HL-60 (cell line): Measurements from ENCODE around the gene GNL3.

Source experiments
- POLR2AphosphoS5 ChIP-seq: IDR thresholded peaks from 2 replicates; pipeline ENCODE4 v1.6.1; 2012; ENCODE audit warnings: low read depth
- TF ChIP-seq, protein P1 (sequence below): IDR thresholded peaks from one replicate; pipeline ENCODE4 v1.5.1; 2011; ENCODE audit warnings: low read length, control low read depth, inconsistent platforms; ENCODE audit not compliant: insufficient read depth
- TF ChIP-seq, protein P2 (sequence below): IDR thresholded peaks from 2 replicates; pipeline ENCODE4 v1.6.1; 2012; ENCODE audit warnings: low read depth; ENCODE audit not compliant: insufficient replicate concordance

DNA sequence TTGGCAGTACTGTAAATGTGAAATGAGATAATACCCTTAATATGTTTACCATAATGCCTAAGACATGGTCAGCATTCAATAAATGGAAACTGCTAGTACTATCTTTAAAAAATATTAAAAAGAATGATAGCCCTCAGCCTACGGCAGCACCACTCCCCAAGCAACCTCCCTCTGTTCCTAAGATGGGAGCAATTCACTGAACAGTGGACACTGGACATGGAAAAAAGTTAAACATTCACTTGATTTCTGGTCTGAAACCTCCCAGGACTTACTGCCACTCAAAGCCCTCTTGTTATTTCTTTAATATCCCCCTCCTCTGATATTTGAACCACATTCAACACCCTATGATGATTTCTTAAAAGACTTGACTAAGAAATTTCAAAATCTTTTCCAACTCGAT is 57.9 kb downstream of the GNL3 start:
- TF ChIP-seq, protein P1, sequence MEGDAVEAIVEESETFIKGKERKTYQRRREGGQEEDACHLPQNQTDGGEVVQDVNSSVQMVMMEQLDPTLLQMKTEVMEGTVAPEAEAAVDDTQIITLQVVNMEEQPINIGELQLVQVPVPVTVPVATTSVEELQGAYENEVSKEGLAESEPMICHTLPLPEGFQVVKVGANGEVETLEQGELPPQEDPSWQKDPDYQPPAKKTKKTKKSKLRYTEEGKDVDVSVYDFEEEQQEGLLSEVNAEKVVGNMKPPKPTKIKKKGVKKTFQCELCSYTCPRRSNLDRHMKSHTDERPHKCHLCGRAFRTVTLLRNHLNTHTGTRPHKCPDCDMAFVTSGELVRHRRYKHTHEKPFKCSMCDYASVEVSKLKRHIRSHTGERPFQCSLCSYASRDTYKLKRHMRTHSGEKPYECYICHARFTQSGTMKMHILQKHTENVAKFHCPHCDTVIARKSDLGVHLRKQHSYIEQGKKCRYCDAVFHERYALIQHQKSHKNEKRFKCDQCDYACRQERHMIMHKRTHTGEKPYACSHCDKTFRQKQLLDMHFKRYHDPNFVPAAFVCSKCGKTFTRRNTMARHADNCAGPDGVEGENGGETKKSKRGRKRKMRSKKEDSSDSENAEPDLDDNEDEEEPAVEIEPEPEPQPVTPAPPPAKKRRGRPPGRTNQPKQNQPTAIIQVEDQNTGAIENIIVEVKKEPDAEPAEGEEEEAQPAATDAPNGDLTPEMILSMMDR: no peak
- no peak for TF ChIP-seq POLR2AphosphoS5
- TF ChIP-seq, protein P2, sequence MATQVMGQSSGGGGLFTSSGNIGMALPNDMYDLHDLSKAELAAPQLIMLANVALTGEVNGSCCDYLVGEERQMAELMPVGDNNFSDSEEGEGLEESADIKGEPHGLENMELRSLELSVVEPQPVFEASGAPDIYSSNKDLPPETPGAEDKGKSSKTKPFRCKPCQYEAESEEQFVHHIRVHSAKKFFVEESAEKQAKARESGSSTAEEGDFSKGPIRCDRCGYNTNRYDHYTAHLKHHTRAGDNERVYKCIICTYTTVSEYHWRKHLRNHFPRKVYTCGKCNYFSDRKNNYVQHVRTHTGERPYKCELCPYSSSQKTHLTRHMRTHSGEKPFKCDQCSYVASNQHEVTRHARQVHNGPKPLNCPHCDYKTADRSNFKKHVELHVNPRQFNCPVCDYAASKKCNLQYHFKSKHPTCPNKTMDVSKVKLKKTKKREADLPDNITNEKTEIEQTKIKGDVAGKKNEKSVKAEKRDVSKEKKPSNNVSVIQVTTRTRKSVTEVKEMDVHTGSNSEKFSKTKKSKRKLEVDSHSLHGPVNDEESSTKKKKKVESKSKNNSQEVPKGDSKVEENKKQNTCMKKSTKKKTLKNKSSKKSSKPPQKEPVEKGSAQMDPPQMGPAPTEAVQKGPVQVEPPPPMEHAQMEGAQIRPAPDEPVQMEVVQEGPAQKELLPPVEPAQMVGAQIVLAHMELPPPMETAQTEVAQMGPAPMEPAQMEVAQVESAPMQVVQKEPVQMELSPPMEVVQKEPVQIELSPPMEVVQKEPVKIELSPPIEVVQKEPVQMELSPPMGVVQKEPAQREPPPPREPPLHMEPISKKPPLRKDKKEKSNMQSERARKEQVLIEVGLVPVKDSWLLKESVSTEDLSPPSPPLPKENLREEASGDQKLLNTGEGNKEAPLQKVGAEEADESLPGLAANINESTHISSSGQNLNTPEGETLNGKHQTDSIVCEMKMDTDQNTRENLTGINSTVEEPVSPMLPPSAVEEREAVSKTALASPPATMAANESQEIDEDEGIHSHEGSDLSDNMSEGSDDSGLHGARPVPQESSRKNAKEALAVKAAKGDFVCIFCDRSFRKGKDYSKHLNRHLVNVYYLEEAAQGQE: no peak
